Embryonic facial prominence (tissue), 1 donor: ENCODE results near the gene ZPBP2.

Experiments
- DNase-seq: peaks from one replicate; pipeline ENCODE4 v3.0.0-alpha.2; 2016; ENCODE audit errors: extremely low spot score

ZPBP2 gene

DNA sequence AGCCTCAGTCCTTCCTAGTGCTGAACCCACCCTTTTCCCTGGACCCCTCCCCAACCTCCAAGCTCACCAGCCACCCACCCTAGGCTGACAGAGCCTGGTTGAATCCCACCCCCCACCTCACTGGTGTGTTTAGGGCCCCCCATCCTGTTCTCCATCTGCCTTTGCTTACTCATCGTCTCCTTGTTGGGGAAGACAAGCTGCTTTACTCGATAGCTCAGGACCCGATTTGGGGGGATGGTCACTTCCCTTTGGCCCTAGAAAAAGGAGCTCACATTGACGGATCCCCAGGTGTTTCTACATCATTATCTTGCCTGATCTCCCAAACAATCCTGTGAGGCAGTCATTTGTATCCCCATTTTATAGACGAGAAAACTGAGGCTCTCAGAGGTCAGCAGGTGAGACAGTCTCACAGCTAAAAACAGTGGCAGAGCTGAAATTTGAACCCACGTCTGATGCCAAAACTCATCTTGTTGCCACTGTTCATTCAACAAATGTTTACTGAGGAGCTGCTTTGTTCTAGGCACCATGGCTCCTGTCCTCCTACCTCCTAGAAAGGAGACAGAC is 40.9 kb downstream of the ZPBP2 start:
- no peak for DNase-seq

- no peak for DNase-seq
Measured at GRCh38 chr17:39913989-39914388, 46.0 kb downstream of the ZPBP2 start.

GRCh38 chr17:39915559-39915958 is 47.6 kb downstream of the ZPBP2 start:
- no peak for DNase-seq

- DNase-seq = no peak
Measured at GRCh38 chr17:39916918-39917317, 48.9 kb downstream of the ZPBP2 start.

GRCh38 chr17:39919087-39919683 is 51.2 kb downstream of the ZPBP2 start:
- DNase-seq = no peak

- no peak for DNase-seq
Measured at GRCh38 chr17:39920218-39921210, 52.5 kb downstream of the ZPBP2 start.

DNA sequence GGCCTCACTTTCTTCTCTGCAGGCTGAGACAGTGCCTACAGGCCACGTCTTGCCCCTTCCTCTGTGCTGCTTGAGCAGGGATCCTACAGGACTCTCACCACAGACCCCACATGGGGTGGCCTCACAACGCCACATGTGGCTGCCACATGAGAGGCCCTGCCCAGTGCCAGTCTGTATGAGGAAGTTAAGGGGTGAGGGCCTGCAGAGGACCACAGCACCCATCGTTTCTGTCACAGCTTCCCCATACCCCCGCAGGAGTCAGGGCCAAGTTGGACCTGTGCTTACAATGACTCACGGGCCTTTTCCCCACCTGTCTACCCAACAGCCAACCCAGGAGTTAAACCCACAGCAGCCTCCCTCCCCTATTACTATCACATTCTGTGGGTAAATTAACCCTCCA is 53.3 kb downstream of the ZPBP2 start:
- no peak for DNase-seq

DNA sequence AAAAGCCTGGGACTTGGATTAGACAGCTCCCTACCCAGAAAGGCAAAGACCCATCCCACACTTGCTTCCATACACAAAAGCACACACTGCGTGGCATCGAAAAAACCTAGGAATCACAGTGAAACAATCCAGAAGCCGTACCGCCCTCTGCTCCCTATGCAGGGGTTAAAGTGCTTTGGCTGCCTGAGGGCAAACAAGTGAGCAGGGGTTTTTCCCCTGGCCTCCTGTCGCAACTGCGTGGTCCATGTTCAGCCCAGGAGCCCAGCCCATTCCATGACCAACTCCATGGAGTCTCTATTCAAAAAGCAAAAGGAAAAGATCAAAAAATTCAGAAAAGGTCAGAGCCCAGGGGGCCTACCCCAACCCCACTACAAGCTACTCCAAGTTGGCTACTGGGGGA is 54.0 kb downstream of the ZPBP2 start:
- DNase-seq = no peak

DNA sequence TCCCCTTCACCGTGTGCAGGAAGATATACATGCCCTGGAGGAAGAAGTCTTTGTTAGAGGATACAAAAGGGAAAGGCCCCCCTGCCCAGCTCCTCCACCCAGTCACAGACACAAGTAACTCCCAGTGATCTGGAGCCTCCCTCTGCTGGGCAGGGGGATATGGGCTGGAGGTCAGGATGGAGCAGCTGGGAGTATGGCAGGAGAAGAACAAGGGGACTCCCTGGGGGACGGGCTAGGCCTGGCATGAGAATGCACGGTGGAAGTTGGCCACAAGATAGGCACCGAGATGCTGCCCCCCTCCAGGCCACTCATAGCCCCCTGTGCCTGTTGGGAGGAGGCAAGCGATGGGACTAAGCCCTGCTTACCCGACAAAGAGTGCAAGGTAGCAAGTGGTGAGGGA is 55.2 kb downstream of the ZPBP2 start:
- no peak for DNase-seq

DNA sequence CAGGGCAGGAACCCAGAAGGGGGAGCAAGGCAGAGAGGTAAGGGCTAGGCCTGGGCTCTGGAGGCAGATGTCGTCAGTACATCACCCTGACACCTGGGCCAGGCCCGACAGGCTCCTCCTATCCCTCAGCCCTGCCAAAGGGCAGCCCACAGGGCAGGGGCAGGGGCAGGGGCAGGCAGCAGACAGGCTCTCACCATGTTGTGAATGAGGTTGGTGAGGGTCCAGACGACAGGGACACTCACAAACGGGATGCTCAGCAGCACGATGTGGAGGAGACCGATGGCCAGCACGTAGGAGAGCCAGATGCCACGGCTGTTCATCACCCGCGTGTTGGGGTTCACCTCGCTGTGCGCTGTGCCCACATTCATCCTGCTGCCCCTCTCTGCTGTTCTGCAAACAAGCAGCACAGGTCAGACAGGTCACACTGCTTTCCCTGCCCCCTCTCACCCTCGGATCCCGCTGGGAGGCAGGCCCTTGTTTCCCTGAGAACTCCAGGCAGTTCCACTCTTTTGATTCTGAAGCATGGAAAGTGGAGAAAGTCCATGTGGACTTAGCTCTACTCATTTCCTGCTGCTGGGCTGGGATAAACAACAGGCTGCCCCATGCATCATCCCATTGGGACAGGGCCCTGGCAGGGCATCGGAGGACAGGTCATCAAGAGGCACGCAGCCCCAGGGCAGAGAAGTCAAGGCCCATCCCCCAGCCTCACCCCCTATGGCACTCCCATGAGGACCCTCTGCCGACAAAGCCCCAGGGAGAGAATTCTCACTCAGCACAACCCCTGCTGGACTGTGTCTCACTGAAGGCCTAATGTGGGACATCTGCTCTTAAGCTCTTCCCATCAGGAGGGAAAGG is 56.1 kb downstream of the ZPBP2 start:
- DNase-seq = no peak

- no peak for DNase-seq
Measured at GRCh38 chr17:39924691-39925055, 56.7 kb downstream of the ZPBP2 start.

GRCh38 chr17:39925282-39926134 is 57.5 kb downstream of the ZPBP2 start:
- no peak for DNase-seq

DNA sequence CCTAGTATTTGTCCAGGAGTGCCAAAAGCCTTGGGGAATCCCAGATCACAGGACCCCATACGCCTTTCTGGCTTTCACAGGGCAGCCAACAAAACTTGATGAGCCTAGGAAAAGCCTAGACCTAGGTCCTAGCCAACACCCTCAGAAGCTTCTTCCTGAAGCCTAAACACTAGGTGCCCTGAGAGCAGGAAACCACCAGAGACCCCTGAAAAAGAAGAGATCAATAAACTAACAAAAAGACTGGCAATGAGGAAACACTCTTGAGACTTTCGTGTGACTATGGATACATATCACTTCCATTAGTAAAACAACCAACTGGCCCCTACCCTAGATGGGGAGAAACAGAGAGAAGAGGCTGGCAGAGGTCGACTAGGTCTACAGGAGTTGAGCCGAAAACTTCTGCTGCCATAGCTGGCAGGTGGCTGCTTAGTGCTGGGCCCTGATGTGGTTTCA is 58.2 kb downstream of the ZPBP2 start:
- DNase-seq = no peak

- no peak for DNase-seq
Measured at GRCh38 chr17:39926588-39927100, 58.6 kb downstream of the ZPBP2 start.
